Esophagus squamous epithelium (tissue), 4 donors: ENCODE results near the gene EDEM3.

ENCODE experiments used
- POLR2A ChIP-seq, 4 donors: fragments of 450-650 bp; IDR thresholded peaks; one replicate each; pipeline ENCODE4 v1.6.1; 2017; ENCODE audit warnings: antibody characterized with exemption in 4 of 4, mild to moderate bottlenecking in 4 of 4, moderate library complexity in 3 of 4
- TF ChIP-seq, protein P1 (sequence below), 6 experiments: fragments of 450-650 bp in 4 of 6; fragments of 200-600 bp in 2 of 6; sonication (generic) in 2 of 6; IDR thresholded peaks; one replicate each; pipeline ENCODE4 v1.5.1; 2016 to 2019; ENCODE audit warnings: antibody characterized with exemption in 6 of 6, mild to moderate bottlenecking in 4 of 6, moderate library complexity in 4 of 6

DNA sequence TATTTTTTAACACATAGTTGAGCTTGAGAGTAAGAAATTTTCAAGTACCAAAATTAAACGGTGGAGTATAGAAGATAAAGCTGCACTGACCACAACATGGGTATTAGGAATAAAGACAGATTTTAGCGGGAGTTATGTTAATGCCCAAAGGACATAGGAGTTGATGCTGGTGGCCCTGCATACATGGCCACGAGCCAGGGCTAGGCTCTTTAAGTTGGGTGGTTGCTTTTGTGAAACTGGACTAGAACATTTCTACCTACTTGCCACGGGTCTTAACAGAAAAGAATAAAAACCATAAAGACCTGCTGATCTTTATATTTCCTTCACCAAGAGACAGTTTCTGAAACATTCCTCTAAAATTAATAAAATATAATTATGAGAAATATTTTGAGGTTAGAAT lies 14.9 kb downstream of the EDEM3 start:
- TF ChIP-seq, protein P1, sequence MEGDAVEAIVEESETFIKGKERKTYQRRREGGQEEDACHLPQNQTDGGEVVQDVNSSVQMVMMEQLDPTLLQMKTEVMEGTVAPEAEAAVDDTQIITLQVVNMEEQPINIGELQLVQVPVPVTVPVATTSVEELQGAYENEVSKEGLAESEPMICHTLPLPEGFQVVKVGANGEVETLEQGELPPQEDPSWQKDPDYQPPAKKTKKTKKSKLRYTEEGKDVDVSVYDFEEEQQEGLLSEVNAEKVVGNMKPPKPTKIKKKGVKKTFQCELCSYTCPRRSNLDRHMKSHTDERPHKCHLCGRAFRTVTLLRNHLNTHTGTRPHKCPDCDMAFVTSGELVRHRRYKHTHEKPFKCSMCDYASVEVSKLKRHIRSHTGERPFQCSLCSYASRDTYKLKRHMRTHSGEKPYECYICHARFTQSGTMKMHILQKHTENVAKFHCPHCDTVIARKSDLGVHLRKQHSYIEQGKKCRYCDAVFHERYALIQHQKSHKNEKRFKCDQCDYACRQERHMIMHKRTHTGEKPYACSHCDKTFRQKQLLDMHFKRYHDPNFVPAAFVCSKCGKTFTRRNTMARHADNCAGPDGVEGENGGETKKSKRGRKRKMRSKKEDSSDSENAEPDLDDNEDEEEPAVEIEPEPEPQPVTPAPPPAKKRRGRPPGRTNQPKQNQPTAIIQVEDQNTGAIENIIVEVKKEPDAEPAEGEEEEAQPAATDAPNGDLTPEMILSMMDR (IDR thresholded peaks at IDR 0.05), result no peak
- no peak for TF ChIP-seq POLR2A (IDR thresholded peaks at IDR 0.05)
